ENCODE measurements around the gene ITSN2.
A peak's percentile ranks its signal among the peaks of the same experiment; 100 is the strongest.
"Not testable (repeated sequence)": the region's sequence is repeated elsewhere in the genome, so short reads cannot be mapped to it uniquely, and the experiment has no call there.

Gene ITSN2

DNA sequence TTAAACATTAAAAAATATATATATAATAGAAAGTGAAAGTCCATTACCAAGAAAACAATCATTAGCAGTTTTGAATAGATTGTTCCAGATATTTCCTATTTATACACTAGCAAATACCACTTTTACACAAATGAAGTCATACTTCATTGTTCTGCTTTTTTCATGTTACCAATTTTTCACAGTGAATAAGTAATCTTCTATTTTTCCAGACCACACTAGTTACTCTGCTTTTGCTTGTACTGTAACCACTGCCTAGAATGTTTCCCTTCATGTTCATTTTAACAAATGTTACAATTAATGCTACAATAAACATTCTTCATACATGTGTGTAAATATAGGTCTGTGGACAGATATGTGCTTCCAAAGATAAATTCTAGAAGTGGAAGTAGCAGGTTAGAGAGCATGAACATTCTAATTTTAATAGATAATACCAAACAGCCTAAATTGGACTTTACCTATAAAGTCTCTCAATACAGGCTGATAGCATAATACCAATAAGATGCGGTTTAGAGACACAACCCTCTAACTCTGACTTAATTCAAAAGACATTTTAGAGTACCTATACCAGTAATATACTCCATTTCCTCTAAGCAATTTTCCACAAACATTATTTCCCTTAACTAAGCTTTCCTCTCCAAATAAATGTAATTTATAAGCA lies 17.0 kb downstream of the ITSN2 start:
- no peak overlapping the region for H3K4me3 ChIP-seq (ENCODE audit: low read length)
- TF ChIP-seq, protein P1, sequence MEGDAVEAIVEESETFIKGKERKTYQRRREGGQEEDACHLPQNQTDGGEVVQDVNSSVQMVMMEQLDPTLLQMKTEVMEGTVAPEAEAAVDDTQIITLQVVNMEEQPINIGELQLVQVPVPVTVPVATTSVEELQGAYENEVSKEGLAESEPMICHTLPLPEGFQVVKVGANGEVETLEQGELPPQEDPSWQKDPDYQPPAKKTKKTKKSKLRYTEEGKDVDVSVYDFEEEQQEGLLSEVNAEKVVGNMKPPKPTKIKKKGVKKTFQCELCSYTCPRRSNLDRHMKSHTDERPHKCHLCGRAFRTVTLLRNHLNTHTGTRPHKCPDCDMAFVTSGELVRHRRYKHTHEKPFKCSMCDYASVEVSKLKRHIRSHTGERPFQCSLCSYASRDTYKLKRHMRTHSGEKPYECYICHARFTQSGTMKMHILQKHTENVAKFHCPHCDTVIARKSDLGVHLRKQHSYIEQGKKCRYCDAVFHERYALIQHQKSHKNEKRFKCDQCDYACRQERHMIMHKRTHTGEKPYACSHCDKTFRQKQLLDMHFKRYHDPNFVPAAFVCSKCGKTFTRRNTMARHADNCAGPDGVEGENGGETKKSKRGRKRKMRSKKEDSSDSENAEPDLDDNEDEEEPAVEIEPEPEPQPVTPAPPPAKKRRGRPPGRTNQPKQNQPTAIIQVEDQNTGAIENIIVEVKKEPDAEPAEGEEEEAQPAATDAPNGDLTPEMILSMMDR (conservative IDR thresholded peaks at IDR 0.05; ENCODE audit: low read length), result no peak
- DNase-seq (ENCODE audit: low read depth), result no peak

- TF ChIP-seq, protein P1 (conservative IDR thresholded peaks at IDR 0.05; ENCODE audit: low read length), result no peak
- peak; percentile 24 for DNase-seq (ENCODE audit: low read depth)
- no peak overlapping the region for H3K4me3 ChIP-seq (ENCODE audit: low read length)
Observed at GRCh38 chr2:24342110-24342910, 18.0 kb downstream of the ITSN2 start.

GRCh38 chr2:24339856-24340262 lies 20.5 kb downstream of the ITSN2 start:
- TF ChIP-seq, protein P1 (conservative IDR thresholded peaks at IDR 0.05; ENCODE audit: low read length), result no peak
- no peak overlapping the region for H3K4me3 ChIP-seq (ENCODE audit: low read length)
- no peak for DNase-seq (ENCODE audit: low read depth)

GRCh38 chr2:24339098-24339497 lies 21.2 kb downstream of the ITSN2 start:
- H3K4me3 ChIP-seq (ENCODE audit: low read length); DNase-seq (ENCODE audit: low read depth): not testable (repeated sequence)

DNA sequence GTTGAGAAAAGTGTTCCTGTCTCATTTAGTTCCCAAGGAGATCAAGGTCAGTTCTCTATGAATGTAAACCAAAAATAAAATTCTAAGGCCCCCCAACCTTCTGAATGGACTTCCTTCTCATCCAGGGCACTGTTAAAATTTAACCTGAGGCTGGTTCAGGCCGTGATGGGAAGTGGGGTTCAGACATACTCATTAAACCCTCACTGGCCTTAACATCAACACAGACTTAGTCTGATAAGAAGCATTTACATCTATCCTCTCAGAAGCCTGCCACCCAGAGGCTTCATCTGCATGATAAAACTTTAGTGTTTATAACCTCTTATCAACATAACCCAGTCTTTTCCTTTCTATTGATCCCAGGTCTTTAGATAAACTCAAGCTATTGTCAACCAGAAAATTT lies 22.4 kb downstream of the ITSN2 start:
- no peak overlapping the region for H3K4me3 ChIP-seq (ENCODE audit: low read length)
- TF ChIP-seq, protein P1 (conservative IDR thresholded peaks at IDR 0.05; ENCODE audit: low read length), result no peak
- no peak for DNase-seq (ENCODE audit: low read depth)

DNA sequence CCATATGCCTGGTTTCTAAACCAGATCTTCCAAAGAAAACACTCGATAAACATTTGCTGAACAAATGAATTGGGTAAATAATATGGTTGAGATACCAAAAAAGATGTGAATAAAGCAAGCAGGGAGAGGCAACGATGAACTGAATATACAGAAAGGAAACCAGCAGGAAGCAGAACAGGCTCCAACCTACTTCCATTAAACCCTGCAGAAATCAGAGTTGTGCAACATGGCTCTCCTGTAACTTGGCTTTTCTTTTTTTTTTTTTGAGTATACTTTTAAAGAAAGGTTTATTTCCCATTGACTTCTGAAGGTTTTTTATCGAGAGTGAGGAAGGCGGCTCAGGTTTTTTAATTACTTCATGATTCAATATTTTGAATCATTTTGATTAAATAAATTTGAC lies 23.5 kb downstream of the ITSN2 start:
- TF ChIP-seq, protein P1 (conservative IDR thresholded peaks at IDR 0.05; ENCODE audit: low read length), result no peak
- no peak for DNase-seq (ENCODE audit: low read depth)
- no peak overlapping the region for H3K4me3 ChIP-seq (ENCODE audit: low read length)

DNA sequence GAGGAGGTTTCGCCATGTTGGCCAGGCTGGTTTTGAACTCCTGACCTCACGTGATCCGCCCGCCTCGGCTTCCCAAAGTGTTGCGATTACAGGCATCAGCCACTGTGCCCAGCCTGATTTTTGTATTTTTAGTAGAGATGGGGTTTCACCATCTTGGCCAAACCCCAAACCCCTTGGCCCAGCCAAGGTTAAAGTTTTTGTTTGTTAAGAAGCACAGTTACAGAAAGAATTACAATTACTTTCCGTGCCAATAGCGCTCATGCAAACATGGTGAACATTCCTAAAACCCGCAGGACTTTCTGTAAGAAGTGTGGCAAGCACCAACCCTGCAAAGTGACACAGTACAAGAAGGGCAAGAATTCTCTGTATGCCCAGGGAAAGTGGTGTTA lies 26.1 kb downstream of the ITSN2 start:
- DNase-seq (ENCODE audit: low read depth), result peak; percentile 73
- TF ChIP-seq, protein P1 (conservative IDR thresholded peaks at IDR 0.05; ENCODE audit: low read length), result no peak
- no peak overlapping the region for H3K4me3 ChIP-seq (ENCODE audit: low read length)

All from AG10803 (cell line).